ENCODE measurements around the gene RAB37.

Gene RAB37

DNA sequence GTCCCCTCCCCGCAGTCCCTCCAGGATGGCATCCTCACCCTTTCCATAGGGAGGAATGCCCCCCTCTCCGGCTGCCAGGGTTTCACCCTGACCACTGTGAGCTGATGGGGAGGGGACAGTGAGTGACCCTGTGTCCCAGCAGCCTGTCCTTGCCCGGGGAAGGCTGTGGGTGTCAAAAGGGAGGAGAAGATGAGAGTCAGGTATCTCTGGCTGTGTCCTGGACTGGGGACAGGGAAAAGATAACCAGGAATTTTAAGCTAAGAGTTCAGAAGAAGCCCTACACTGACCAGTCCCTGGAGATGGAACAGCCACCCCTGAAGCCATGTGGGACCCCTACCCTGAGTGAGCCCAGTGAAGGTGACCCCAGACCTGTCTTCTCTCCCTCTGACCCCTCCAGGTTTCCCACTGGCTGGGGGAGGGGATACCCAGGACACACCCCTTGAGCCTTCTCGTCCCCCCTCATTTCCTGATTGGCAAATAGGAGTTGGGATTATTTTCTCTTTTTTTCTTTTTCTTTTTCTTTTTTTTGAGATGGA is 27.8 kb downstream of the RAB37 start:
- DNase-seq, result no peak

DNA sequence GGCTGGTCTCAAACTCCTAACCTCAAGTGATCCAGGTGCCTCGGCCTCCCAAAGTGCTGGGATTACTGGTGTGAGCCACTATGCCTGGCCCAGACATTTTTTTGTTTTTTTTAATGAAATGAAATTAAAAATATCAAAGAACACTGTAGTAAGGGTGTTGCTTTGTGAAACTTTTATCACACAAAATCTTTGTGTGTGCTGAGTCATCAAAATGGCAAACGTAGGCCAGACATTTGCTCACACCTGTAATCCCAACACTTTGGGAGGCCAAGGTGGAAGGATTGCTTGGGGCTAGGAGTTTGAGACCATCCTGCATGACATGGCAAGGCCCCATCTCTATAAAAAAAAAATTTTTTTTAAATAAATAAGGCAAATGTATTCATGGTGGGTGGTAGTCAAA is 29.4 kb downstream of the RAB37 start:
- no peak for DNase-seq

DNA sequence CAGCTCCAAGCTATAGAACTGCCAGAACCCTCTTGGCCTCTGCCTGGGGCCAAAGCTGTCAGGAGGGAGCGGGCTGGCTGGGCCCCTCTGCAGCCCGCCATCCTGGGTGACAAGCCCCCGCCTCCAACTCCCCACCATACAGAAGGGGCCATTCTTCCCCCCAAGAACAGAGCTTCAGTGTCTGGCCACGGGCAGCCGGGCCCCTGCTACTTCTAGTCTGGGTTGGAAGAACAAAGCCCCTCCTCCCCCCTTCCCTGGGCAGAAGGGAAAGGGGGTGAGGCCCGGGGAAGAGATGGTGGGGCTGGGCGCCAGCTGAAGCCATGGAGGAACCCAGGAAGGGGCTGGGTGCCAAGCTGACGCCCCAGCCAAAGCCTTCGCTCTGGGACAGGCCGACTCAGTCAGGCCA is 30.1 kb downstream of the RAB37 start:
- no peak for DNase-seq

DNA sequence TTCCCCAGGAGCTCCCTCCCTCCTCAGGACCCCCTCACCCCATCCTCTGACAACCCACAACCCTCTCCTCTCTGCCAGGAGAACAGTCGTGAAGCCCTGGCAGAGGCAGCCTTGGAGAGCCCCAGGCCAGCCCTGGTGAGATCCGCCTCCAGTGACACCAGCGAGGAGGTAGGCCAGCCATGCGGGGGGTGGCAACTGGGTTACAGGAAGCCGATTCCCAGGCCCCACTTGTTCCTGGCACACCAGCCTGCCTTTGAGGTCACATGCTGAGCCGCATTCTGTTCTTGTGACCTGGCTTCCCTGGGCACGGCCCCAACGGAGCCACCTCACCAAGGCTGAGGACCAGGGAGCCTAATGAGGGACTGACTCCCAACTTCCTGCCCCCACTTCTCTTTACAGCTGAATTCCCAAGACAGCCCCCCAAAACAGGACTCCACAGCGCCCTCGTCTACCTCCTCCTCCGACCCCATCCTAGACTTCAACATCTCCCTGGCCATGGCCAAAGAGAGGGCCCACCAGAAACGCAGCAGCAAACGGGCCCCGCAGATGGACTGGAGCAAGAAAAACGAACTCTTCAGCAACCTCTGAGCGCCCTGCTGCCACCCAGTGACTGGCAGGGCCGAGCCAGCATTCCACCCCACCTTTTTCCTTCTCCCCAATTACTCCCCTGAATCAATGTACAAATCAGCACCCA is 31.2 kb downstream of the RAB37 start:
- DNase-seq, result peak; percentile 61

DNA sequence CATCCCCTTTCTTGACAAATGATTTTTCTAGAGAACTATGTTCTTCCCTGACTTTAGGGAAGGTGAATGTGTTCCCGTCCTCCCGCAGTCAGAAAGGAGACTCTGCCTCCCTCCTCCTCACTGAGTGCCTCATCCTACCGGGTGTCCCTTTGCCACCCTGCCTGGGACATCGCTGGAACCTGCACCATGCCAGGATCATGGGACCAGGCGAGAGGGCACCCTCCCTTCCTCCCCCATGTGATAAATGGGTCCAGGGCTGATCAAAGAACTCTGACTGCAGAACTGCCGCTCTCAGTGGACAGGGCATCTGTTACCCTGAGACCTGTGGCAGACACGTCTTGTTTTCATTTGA is 31.7 kb downstream of the RAB37 start:
- no peak for DNase-seq

DNA sequence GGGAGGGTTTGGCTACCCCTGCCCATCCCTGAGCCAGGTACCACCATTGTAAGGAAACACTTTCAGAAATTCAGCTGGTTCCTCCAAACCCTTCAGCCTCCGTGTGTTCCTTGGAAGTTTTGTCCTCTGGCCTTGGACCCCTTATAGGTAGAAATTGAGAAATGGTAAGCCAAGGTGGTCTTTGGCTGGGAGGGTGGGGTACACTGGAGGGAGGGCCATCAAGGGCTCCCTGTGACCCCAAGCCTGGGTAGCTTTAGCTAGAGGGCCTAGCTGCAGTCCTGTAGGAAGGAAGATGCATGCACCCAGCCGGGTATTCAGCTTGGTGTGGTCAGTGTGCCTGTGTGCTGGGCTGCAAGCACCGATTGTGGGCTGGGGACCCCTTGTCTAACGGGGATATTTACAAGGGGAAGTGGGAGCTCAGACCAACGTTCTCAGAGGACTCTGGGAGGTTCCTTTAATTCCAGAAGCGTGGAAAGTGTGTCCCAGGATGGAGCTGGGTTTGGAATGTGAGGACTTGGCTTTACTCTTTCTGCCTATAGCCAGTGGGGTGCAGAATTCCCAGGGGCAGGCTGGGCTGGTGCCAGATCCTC is 32.3 kb downstream of the RAB37 start:
- DNase-seq, result no peak

DNA sequence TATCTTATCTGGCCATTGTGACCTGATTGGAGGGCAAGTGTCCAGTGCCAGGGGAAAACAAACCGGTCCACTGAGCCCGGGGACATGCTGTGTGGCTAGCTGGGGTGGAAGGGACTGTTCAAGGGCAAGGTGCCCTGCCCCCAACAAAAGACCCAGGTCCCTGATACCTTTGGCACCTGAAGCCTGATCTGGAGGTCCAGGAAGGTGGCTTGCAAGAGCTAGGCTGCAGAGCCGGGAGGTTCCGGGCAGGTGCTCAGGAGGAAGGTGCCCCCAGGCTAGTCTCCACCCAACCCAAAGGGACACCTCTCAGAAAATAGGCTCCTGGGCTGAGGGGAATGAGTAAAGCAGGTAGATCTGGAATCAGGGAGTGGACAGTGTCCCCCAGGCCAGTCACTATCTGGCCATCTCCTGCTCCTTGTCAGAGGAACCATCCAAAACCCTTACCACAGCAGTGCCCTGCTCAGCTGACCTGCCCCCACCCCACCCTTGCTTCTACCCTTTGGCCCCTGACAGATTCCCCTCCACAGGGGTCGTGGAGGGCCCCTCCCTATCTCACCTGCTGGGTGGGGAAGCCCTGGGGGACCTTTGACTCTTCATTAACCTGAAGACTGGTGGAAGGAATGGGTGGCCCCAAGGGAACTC is 32.9 kb downstream of the RAB37 start:
- DNase-seq, result no peak

DNA sequence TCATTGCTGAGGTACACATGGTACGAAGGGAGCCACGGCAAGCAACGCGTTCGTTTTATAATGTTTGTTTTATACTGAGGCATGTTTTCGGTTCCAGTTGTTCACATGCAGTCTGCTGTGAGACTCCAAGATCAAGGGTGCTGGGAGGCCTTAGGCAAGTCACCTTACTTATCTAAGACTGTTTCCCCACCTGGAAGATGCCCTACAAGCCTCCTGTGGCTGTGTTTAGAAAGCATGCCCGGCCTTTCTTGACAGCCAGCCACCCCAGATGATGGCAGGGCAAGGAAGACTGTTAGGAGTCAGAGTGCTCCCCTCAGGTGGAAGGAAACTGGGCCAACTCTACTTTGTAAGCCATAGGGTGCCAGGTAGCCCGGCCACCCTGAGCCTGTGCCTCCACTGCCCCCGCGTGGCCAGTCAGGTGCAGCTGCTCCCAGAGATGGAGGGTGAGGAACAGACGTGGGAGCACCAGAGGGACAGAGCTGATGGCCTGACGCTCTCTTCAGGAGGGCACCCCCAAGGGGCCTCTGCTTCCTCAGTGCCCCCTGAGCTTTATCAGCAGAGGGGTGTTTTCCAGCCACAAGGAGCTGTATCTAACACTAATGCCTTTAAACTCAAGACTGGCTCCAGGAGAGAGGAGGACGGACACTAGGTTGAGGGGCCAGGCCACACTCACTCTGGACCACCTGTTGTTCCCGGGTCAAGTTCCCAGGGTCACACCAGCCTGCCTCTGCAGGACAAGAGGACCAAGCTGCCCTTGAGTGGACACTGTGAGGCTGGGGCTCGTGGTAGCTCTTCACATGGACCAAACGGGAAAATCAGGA is 33.7 kb downstream of the RAB37 start:
- peak; percentile 74 for DNase-seq

DNA sequence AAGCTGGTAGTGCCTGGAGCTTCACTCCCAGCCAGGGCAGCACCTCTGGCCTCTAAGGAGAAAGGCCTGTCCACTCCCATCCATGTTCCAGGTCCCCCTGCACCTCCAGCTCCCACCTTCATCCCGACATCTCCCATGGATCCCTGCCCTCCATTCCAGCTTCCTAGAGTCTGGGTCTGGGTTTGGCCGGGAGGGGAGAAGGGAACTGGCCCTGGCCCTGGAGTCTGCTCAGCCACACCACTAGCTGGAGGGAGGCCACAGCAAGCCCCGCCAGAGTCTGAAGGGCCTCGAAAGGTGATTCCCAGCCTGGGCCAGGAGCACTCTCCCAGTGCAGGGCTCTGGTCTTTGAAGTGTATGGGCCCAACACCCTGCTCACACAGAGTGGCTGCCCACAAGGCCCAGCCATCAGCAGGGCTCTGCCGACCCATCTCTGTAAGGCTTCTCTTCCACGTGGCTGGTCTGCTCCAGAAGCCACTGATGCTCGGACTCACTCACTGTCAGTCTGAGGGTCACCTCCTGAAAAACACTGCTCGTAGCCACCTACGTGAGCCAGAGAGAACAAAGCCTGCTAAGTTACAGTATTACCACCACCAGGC is 34.4 kb downstream of the RAB37 start:
- no peak for DNase-seq

DNA sequence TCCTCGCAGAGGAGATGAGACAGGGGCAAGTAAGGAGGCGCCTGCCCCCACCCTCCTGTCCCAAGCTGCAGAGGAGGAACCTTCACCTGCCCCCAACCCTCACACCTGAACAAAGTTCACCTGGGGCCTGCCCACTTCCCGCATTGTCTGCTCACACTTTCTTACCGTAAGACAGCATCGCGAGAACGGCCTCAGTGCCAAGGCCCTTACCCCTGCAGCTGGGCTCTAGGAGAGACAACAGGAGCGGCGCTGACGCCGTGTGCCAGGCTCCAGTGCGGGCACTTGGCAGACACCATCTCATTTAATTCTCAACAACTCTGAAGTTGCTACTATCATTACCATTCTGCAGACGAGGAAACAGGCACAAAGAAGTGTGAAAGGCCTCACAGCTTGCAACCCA is 35.0 kb downstream of the RAB37 start:
- no peak for DNase-seq

DNA sequence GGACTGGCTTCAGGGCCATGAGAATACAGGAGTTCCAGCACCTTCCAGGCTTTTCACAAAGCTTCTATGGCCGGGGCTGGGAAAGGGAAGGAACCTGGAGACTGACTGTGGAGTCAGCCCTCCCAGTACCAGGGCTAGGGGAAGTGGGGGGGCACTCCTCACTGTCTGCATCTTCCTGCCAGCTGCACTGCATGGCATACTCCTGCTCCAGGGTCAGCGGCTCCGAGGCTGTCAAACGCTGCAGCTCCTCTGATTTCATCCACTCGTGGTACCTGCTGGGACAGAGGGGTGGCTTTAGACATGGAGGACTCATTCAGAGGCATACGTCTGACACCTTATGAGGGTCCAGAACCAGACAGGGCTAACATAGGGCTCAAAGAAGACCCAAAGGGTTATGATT is 36.4 kb downstream of the RAB37 start:
- DNase-seq, result no peak

DNA sequence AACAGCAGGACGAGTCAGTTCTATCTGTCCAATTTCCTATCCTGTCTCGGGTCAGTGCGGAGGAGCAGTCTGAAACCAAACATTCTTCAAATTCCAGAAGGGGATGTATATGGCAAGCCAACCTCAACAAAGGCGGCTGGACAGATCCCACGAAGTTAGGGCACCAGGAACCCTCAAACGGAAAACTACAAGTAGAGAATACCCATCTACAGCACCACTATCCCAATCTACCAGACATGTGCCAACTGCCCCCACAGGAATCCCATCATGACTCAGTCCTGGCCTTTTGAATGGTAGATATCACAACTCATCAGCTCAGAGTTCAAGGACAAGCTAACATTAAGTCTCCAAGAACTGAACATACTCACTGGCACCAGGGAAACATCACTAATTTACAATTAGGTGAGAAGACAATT is 36.8 kb downstream of the RAB37 start:
- no peak for DNase-seq

DNA sequence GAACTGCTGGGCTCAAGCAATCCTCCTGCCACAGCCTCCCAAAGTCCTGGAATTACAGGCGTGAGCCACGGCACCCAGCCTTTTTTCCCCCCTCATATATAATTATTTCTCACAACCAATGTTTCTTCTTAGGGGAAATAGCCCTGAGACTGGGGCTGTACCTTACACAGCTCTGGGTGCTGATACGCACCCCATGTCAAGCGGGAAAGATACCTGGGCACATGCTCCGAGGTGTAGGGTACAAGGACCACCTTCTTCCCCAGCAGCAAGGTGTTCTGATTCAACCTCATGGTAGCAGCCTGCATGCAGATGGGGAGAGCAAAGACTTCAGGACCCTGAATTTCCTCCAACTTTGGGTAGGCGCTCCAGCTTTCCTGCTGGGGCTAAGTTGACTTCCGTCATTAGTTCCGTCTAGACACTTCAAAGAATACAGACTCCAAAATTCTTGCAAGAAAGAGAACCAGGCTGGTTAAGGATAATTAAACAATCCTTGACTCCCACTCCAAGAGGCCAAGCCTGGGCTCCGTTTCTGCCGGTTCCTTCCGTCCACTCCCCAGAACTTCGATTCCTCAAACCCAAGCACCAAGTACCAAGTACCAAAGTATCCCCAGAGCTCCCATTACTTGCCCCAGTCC is 38.5 kb downstream of the RAB37 start:
- no peak for DNase-seq

DNA sequence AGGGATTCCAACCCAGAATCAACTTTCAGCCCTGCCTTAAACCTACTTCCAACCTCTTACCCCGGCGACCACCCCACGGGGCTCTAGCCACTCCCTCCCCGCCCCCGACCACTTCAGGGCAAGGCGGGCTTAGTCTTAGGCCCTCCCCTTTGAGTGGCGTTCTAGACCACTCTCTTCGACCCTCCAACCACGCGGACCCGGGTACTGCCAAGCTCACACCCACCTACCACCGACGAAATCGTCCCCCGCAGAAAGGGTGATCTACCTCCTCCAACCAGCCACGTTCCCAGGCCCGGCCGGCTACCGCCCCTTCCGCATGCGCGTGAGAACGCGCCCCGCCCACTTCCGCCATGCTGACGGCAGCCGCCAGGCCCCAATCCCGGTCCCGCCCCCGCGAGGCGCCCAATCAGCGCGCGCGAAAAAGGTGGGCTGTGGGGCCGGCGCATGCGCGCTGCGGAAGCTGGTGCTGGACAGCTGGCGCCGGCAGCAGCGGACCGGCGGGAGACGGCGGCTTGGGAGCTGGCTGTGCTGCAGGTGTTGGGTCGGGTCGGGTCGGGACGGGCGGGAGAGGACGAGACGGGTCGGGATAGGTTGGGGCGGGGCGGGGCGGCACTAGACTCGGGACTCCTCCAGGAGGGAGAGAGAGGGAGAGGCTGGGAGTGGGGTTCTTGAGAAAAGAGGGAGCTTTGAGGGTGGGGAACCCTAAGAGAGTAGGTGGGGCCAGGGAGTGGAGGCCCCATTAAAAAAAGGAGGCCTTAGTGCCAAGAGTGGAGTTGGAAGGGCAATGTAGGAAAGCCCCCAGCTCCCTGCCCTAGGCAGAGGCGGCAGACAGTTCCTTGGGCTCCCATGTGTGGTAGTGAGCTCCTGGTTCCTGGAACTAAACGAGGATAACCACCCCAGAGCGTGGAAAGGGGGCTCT is 39.2 kb downstream of the RAB37 start, which contains the start of gene NAT9:
Gene NAT9, minus strand, starts transcription at position 302 of the 919 bp plus-strand sequence. CDS start 647 bp downstream, outside the sequence.
- DNase-seq, result peak; percentile 96

DNA sequence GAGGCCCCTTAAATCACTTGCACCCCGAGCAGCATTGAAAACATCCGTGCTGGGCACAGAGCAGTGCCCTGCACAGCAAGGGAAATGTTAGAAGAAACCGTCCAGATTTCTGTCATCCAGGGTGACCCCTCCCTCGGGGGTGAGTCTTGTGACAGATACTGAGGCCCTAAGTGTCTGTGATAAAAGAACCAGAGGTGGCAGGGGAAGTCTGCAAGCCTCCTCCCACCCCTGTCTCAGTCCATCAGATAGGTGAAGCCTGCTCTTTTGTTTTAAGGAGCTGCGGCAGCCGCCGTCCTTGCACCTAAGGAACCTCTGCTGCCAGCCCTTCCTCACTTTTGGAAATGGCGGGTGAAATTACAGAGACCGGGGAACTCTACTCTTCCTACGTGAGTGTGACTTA is 39.9 kb downstream of the RAB37 start:
- DNase-seq, result no peak

DNA sequence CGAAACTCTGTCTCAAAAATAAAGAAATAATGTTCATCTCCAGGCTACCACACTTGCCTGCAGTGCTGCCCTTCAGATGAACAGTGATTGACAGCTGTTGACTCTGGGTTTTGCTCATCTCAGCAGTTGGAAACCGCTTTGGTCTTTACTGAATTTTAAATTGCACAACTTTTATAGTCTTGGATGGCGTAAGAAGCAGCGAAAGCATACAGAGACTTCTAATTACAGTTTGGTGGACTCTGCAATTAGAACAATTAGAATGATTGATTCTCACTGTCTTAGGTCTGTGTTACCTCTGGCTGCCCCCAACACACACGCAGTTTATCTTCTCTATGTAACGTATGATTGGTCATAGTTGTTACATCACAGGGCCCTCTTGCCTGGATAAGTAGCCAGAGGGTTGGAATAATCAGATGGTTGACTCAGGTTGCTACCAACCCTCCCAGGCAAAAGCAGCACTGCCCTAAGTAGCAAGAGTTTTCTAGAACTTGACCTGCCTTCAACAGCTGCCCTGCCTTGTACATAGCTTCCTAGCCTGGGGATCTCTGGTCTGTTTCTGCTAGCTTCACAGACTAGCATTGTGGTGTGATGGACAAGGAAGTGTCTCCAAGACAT is 41.0 kb downstream of the RAB37 start:
- no peak for DNase-seq

DNA sequence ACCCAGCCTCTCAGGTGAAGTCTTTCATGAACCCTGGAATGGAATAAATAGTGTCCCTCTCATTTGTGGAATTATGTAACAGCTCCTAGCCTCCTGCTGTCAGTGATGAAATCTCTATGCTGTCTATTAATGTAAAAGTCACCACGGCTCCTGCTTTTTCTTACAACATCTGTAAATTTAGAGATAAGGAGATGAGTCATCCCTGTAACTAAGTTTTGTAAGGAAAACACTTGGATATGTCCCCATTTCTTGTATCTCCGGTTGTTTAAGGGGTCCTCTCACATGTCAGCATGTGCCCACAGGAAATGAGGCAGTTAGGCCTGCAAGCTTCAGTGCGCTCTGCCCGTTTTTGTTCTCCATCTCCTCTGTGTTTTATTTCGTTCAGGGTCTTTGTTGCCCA is 41.9 kb downstream of the RAB37 start:
- DNase-seq, result no peak

DNA sequence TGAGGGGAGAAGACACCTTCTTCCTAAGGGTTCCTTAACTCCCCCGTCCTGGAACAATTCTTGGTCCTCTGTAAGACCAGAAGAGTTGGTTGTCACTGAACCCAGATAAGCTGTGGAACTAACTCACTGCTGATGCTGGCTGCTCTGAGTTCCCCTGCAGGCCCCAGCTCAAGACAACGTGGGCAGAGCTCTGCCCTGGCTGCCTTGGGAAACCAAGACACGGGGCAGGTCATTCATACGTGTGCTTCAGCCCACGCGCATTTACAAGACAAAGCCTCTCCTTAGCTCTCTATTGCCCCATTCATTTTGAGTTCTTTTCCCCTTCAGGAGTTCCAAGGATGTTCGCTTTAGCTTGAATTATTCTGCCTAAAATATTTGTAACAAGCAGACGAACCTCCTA is 42.4 kb downstream of the RAB37 start:
- DNase-seq, result no peak

DNA sequence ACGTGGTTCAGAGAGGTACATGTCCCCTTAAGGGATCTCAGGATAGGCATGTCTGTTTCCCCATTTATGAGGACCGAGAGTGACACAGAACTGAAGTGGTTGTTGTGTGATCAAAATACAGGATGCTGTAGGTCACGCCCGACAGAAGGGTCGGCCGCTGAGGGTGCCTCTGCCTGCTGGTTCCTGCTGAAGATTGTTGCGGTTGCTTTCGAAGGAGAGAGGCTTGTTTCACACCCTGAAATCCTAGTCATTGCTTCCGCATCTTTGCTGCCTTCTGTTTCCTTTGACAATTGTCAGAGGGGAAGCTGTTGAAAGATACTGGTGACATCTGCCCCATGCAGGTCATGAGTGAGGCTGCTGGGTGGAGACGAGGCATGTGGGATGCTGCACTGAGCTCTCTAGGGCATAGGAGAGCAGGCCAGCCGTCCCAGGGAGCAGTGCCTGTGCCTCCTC is 42.9 kb downstream of the RAB37 start:
- DNase-seq, result no peak

DNA sequence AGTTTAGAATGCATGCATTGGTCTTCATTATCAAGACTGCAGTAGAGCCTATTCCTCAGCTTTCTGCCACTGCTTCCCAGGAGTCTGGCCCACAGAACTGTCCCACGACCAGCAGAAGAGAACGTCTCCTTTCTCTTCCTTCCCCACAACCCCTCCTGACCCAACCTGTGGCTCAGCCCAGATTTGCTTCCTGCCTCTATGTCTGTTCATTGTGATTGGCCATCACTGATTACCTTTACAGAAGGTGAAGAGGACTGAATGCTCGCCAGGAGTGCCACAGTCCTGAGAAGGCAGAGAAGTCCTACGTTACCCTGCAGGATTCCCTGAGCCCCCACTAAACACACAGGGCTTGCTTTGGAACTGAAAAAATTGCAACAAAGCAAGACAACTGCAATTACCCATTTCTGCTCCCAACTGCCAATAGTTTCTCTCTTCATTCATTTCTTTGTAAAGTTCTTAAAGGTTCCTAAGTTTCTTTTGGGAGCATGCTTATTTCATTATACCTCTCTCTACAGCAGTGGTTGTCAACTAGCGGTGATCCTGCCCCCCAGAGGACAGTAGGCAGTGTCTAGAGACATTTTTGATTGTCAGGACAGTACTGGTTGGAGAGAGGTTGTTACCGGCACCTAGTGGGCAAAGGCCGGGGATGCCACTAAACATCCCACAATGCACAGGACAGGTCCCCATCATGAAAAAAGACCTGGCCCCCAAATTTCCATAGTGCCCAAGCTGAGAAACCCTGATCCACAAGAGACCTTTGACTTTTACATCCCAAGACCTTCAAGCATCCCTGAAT is 43.6 kb downstream of the RAB37 start:
- peak; percentile 74 for DNase-seq

Data from 8988T (cell line).